Ishikawa (cell line): ENCODE results near the gene ARPC1A.

Source experiments
- CEBPB ChIP-seq: IDR thresholded peaks from 2 replicates; pipeline ENCODE4 v1.6.1; 2012
- CREB1 ChIP-seq: IDR thresholded peaks from 2 replicates; pipeline ENCODE4 v1.6.1; 2012; ENCODE audit warnings: low read depth
- EGR1 ChIP-seq: IDR thresholded peaks from 2 replicates; pipeline ENCODE4 v1.6.1; 2012
- EP300 ChIP-seq: IDR thresholded peaks from 2 replicates; pipeline ENCODE4 v1.6.1; 2012; ENCODE audit warnings: borderline replicate concordance
- FOXM1 ChIP-seq: IDR thresholded peaks from 2 replicates; pipeline ENCODE4 v1.6.1; 2012; ENCODE audit warnings: low read depth, borderline replicate concordance
- NFIC ChIP-seq: IDR thresholded peaks from 2 replicates; pipeline ENCODE4 v1.6.1; 2012
- RAD21 ChIP-seq: IDR thresholded peaks from 2 replicates; pipeline ENCODE4 v1.6.1; 2012; ENCODE audit warnings: low read depth
- TAF1 ChIP-seq: IDR thresholded peaks from 2 replicates; pipeline ENCODE4 v1.6.1; 2012; ENCODE audit warnings: low read depth, mild to moderate bottlenecking
- TCF12 ChIP-seq: IDR thresholded peaks from 2 replicates; pipeline ENCODE4 v1.6.1; 2012; ENCODE audit warnings: low read depth
- TEAD4 ChIP-seq: IDR thresholded peaks from 2 replicates; pipeline ENCODE4 v1.6.1; 2012
- YY1 ChIP-seq: IDR thresholded peaks from 2 replicates; pipeline ENCODE4 v1.6.1; 2012; ENCODE audit warnings: low read depth
- ZBTB7A ChIP-seq: IDR thresholded peaks from 2 replicates; pipeline ENCODE4 v1.6.1; 2012; ENCODE audit warnings: low read depth
- TF ChIP-seq, protein P1 (sequence below): IDR thresholded peaks from 2 replicates; pipeline ENCODE4 v1.6.1; 2012; ENCODE audit warnings: low read depth, mild to moderate bottlenecking
- TF ChIP-seq, protein P2 (sequence below): IDR thresholded peaks from 2 replicates; pipeline ENCODE4 v1.6.1; 2012
- TF ChIP-seq, protein P3 (sequence below): IDR thresholded peaks from 2 replicates; pipeline ENCODE4 v1.6.1; 2012

The ARPC1A gene

DNA sequence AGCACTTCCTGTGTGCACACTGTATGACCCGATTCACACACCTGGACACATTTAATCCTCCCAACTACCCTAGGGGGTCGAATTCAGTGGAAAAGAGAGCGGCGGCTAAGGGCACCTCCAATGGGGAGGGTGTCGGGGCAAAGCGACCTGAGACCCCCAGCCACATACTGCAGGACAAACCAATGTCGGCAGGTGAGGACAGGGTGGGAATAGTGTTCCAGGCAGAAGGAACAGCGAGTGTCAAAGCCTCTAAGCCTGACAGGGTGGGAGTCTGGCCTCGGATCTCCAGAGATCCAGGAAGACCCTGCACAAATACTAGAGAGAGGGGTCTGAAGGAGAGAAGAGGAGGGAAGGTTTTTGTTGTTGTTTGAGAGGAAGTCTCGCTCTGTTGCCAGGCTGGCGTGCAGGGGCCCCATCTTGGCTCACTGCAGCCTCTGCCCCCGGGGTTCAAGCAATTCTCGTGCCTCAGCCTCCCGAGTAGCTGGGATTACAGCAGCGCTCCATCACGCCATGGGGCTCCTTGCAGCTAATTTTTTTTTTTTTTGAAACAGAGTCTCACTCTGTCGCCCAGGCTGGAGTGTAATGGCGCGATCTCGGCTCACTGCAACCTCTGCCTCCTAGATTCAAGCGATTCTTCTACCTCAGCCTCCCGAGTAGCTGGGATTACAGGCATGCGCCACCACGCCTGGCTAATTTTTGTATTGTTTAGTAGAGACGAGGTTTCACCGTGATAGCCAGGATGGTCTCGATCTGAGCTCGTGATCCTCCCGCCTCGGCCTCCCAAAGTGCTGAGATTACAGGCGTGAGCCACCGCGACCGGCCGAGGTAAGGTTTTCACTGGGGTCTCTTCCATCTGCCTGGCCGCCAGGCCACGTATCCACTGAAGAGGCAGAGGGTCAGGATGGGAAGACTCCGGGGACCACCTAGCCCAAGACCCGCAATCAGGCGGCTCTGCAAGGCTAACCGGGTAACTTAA, 47.7 kb downstream of the ARPC1A start:
- TF ChIP-seq RAD21 (no peak), EGR1 (no peak), YY1 (no peak), CEBPB (no peak), ZBTB7A (no peak), NFIC (no peak), FOXM1 (no peak), TAF1 (no peak), TEAD4 (no peak), CREB1 (no peak), TCF12 (no peak), EP300 (no peak)
- TF ChIP-seq, protein P1, sequence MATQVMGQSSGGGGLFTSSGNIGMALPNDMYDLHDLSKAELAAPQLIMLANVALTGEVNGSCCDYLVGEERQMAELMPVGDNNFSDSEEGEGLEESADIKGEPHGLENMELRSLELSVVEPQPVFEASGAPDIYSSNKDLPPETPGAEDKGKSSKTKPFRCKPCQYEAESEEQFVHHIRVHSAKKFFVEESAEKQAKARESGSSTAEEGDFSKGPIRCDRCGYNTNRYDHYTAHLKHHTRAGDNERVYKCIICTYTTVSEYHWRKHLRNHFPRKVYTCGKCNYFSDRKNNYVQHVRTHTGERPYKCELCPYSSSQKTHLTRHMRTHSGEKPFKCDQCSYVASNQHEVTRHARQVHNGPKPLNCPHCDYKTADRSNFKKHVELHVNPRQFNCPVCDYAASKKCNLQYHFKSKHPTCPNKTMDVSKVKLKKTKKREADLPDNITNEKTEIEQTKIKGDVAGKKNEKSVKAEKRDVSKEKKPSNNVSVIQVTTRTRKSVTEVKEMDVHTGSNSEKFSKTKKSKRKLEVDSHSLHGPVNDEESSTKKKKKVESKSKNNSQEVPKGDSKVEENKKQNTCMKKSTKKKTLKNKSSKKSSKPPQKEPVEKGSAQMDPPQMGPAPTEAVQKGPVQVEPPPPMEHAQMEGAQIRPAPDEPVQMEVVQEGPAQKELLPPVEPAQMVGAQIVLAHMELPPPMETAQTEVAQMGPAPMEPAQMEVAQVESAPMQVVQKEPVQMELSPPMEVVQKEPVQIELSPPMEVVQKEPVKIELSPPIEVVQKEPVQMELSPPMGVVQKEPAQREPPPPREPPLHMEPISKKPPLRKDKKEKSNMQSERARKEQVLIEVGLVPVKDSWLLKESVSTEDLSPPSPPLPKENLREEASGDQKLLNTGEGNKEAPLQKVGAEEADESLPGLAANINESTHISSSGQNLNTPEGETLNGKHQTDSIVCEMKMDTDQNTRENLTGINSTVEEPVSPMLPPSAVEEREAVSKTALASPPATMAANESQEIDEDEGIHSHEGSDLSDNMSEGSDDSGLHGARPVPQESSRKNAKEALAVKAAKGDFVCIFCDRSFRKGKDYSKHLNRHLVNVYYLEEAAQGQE: no peak
- TF ChIP-seq, protein P2, sequence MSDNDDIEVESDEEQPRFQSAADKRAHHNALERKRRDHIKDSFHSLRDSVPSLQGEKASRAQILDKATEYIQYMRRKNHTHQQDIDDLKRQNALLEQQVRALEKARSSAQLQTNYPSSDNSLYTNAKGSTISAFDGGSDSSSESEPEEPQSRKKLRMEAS: no peak

- peak; percentile 87 for TF ChIP-seq EGR1
- peak; percentile 69 for TF ChIP-seq ZBTB7A
- TF ChIP-seq NFIC: no peak
- TF ChIP-seq TAF1: peak; percentile 52; the same call in 1 of the 2 replicates
Measured at GRCh38 chr7:99374111-99375064, 48.7 kb downstream of the ARPC1A start, which contains the start of gene ARPC1B. ARPC1B (plus strand) TSS chr7:99374730; CDS start chr7:99385715, 10,985 bp downstream.

GRCh38 chr7:99375070-99375807, 49.5 kb downstream of the ARPC1A start:
- TF ChIP-seq EP300: peak; percentile 31; the same call in 1 of the 2 replicates
- peak; percentile 69; the same call in 1 of the 2 replicates for TF ChIP-seq NFIC
- TF ChIP-seq, protein P3, sequence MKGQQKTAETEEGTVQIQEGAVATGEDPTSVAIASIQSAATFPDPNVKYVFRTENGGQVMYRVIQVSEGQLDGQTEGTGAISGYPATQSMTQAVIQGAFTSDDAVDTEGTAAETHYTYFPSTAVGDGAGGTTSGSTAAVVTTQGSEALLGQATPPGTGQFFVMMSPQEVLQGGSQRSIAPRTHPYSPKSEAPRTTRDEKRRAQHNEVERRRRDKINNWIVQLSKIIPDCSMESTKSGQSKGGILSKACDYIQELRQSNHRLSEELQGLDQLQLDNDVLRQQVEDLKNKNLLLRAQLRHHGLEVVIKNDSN: 0 out of 2 replicates have a peak, but pooled peaks have one; percentile 1
- TF ChIP-seq ZBTB7A: peak; percentile 59; the same call in 1 of the 2 replicates
- TF ChIP-seq TCF12: peak; percentile 50; the same call in 1 of the 2 replicates
- TF ChIP-seq TAF1: no peak; the same call in 1 of the 2 replicates

GRCh38 chr7:99379043-99379577, 53.4 kb downstream of the ARPC1A start:
- no peak for TF ChIP-seq YY1
- TF ChIP-seq CREB1: no peak
- no peak for TF ChIP-seq FOXM1
- no peak for TF ChIP-seq NFIC
- no peak for TF ChIP-seq RAD21
- TF ChIP-seq EGR1: no peak
- no peak for TF ChIP-seq EP300
- no peak for TF ChIP-seq TEAD4
- TF ChIP-seq ZBTB7A: no peak
- TF ChIP-seq, protein P1: no peak
- TF ChIP-seq TCF12: no peak
- TF ChIP-seq, protein P3: no peak
- TF ChIP-seq CEBPB: no peak
- TF ChIP-seq TAF1: no peak
- TF ChIP-seq, protein P2: no peak
